CD14-positive monocyte (primary cell): ENCODE measurements around the gene C5orf63. TPM values are rescaled to one million over a fixed set of nuclear protein-coding genes. Genes with fewer than 3 reads are reported as not detected.

ENCODE experiments used
- DNase-seq, 3 donors: peaks; one replicate each; pipeline ENCODE4 v3.0.0-alpha.2; 2011 to 2022
- H2AFZ ChIP-seq: 2 replicates; pipeline ENCODE4 v1.6.0; 2012; ENCODE audit warnings: mild to moderate bottlenecking, low read depth, low read length, inconsistent platforms; ENCODE audit not compliant: insufficient read depth, poor library complexity, severe bottlenecking
- H3K27ac ChIP-seq, 2 donors: 1 replicate in 1 of 2; 2 replicates in 1 of 2; pipeline ENCODE4 v1.5.1; 2012 to 2013; ENCODE audit warnings: low read length in 2 of 2, control low read depth in 1 of 2, inconsistent platforms in 1 of 2, low read depth in 1 of 2, mild to moderate bottlenecking in 1 of 2
- H3K27me3 ChIP-seq, 2 donors: one replicate each; pipeline versions ENCODE4 v1.6.0 to v1.6.1; 2011 to 2013; ENCODE audit warnings: low read length in 2 of 2; ENCODE audit not compliant: control insufficient read depth in 2 of 2, insufficient read depth in 2 of 2
- H3K36me3 ChIP-seq, 2 donors: replicated peaks in 1 of 2; 1 replicate in 1 of 2; 2 replicates in 1 of 2; pipeline versions ENCODE4 v1.5.1 to v1.6.1; 2012 to 2013; ENCODE audit warnings: low read length in 2 of 2, control low read depth in 1 of 2, inconsistent platforms in 1 of 2, mild to moderate bottlenecking in 1 of 2; ENCODE audit not compliant: insufficient read depth in 2 of 2, control insufficient read depth in 1 of 2
- H3K4me1 ChIP-seq, 2 donors: 1 replicate in 1 of 2; 2 replicates in 1 of 2; pipeline versions ENCODE4 v1.5.1 to v1.6.1; 2012 to 2013; ENCODE audit warnings: low read length in 2 of 2, control low read depth in 1 of 2, inconsistent platforms in 1 of 2, mild to moderate bottlenecking in 1 of 2, moderate library complexity in 1 of 2; ENCODE audit not compliant: insufficient read depth in 2 of 2, control insufficient read depth in 1 of 2
- H3K4me2 ChIP-seq: replicated peaks from 2 replicates; pipeline ENCODE3; 2012; ENCODE audit warnings: low read length, moderate library complexity, mild to moderate bottlenecking; ENCODE audit not compliant: poor library complexity, severe bottlenecking; ENCODE audit errors: extremely low read depth
- H3K4me3 ChIP-seq, 3 experiments: fragments of 200-600 bp in 1 of 3; sonication (generic) in 1 of 3; replicated peaks in 1 of 3; 1 replicate in 2 of 3; 2 replicates in 1 of 3; pipeline ENCODE4 v1.5.1; 2011 to 2013; ENCODE audit warnings: low read length in 3 of 3, mild to moderate bottlenecking in 3 of 3, control low read depth in 2 of 3, low read depth in 2 of 3, inconsistent platforms in 1 of 3, moderate library complexity in 1 of 3
- H3K79me2 ChIP-seq: 2 replicates; pipeline ENCODE4 v1.6.0; 2012; ENCODE audit warnings: mild to moderate bottlenecking, control low read depth, inconsistent platforms, low read length, moderate library complexity; ENCODE audit not compliant: insufficient read depth
- H3K9ac ChIP-seq: 2 replicates; pipeline ENCODE4 v1.6.0; 2017; ENCODE audit warnings: low read length, mild to moderate bottlenecking; ENCODE audit not compliant: insufficient read depth, poor library complexity, severe bottlenecking
- H3K9me3 ChIP-seq, 2 donors: replicated peaks in 1 of 2; 1 replicate in 1 of 2; 2 replicates in 1 of 2; pipeline versions ENCODE4 v1.5.1 to v1.6.1; 2012 to 2013; ENCODE audit warnings: low read length in 2 of 2, control low read depth in 1 of 2; ENCODE audit not compliant: control insufficient read depth in 1 of 2, insufficient read depth in 1 of 2
- H4K20me1 ChIP-seq: 2 replicates; pipeline ENCODE4 v1.6.0; 2012; ENCODE audit warnings: mild to moderate bottlenecking, low read length, control low read depth, moderate library complexity; ENCODE audit not compliant: insufficient read depth
- H3K27ac Mint-ChIP-seq, 7 donors: one replicate each; pipeline ENCODE4 v1.8.0; 2020; ENCODE audit warnings: mild to moderate bottlenecking in 7 of 7, mixed read lengths in 7 of 7, moderate library complexity in 6 of 7, inconsistent platforms in 2 of 7
- H3K27me3 Mint-ChIP-seq, 3 donors: one replicate each; pipeline ENCODE4 v1.8.0; 2021 to 2022; ENCODE audit warnings: low read depth in 3 of 3, mild to moderate bottlenecking in 3 of 3, mixed read lengths in 3 of 3, moderate library complexity in 3 of 3, inconsistent platforms in 1 of 3
- H3K36me3 Mint-ChIP-seq, 2 donors: one replicate each; pipeline ENCODE4 v1.8.0; 2020; ENCODE audit warnings: mixed read lengths in 2 of 2, inconsistent platforms in 1 of 2, mild to moderate bottlenecking in 1 of 2
- H3K4me1 Mint-ChIP-seq: one replicate; pipeline ENCODE4 v1.8.0; 2020; ENCODE audit warnings: mild to moderate bottlenecking, mixed read lengths
- H3K4me3 Mint-ChIP-seq, 2 donors: one replicate each; pipeline ENCODE4 v1.8.0; 2020; ENCODE audit warnings: mild to moderate bottlenecking in 2 of 2, mixed read lengths in 2 of 2, moderate library complexity in 1 of 2
- H3K9me3 Mint-ChIP-seq, 7 donors: one replicate each; pipeline ENCODE4 v1.8.0; 2020 to 2022; ENCODE audit warnings: mixed read lengths in 7 of 7, mild to moderate bottlenecking in 6 of 7, moderate library complexity in 6 of 7, inconsistent platforms in 2 of 7
- CTCF ChIP-seq: fragments of 200-600 bp; IDR thresholded peaks from one replicate; pipeline ENCODE4 v1.8.0; 2022; ENCODE audit warnings: antibody characterized with exemption, mild to moderate bottlenecking
- WGBS: methylation state at CpG from one replicate; pipeline ENCODE4 v1.1.5; 2013; ENCODE audit warnings: missing lambda C conversion rate; ENCODE audit not compliant: insufficient coverage; 5-methylcytosine and 5-hydroxymethylcytosine counted together
- intact Hi-C, 2 donors: fragments of 100-400 bp; cut with micrococcal nuclease; formaldehyde crosslinking; loops; one replicate each; pipeline versions ENCODE4 v1.15.0 to v1.15.1; 2023
- polyA plus RNA-seq, 3 donors: library from polyadenylated mRNA; depleted of rRNA in 1 of 3; unstranded in 2 of 3; stranded (reverse) in 1 of 3; fragments of 300-500 nt in 2 of 3; fragments of >200 nt in 1 of 3; fragmentation: Illumina TruSeq in 2 of 3; gene quantifications; 1 replicate in 2 of 3; 2 replicates in 1 of 3; pipeline ENCODE4 v1.2.3, GENCODE V29; 2012 to 2021

Gene C5orf63
- polyA plus RNA-seq, 3 donors: 0.27 to 1.5 TPM; not detected in 1

GRCh38 chr5:127088251-127088650, 14.9 kb upstream of the C5orf63 start:
- Histone ChIP-seq H3K79me2 (no peaks in the 10 kb centered on the region), H3K4me3 (no peak overlapping the region), H3K9me3 (no peaks in the 10 kb centered on the region), H3K4me1 (no peaks in the 10 kb centered on the region), H3K27me3 (no peaks in the 10 kb centered on the region), H3K27ac (no peak overlapping the region), H3K9ac (no peak overlapping the region), H3K4me2 (no peak overlapping the region), H3K36me3 (no peaks in the 10 kb centered on the region), H2AFZ (no peak overlapping the region), H4K20me1 (no peaks in the 10 kb centered on the region)
- no peaks in the 10 kb centered on the region for H3K36me3 Mint-ChIP-seq
- H3K27me3 Mint-ChIP-seq: peaks cover 0 to 4% (median 0%) of the 10 kb centered on the region in 3 donors
- intact Hi-C loops: no loop called here
- peak in 2 of 3 donors; percentile 14 to 40 for DNase-seq
- peaks cover 9% of the 10 kb centered on the region for H3K4me1 Mint-ChIP-seq
- TF ChIP-seq CTCF: no peak
- no CpG with 5 or more reads among the region's 1 CpG for WGBS
- H3K4me3 Mint-ChIP-seq: no peak overlapping the region
- H3K27ac Mint-ChIP-seq: no peak overlapping the region
- H3K9me3 Mint-ChIP-seq: no peaks in the 10 kb centered on the region

- no peaks in the 10 kb centered on the region for H3K9me3 Mint-ChIP-seq
- no peaks in the 10 kb centered on the region for H4K20me1 ChIP-seq
- no peak overlapping the region for H3K27ac ChIP-seq
- H3K4me3 ChIP-seq: no peak overlapping the region
- H3K27ac Mint-ChIP-seq: no peak overlapping the region
- H3K9me3 ChIP-seq: no peaks in the 10 kb centered on the region
- no peak overlapping the region for H3K4me3 Mint-ChIP-seq
- H2AFZ ChIP-seq: no peak overlapping the region
- no peaks in the 10 kb centered on the region for H3K36me3 Mint-ChIP-seq
- DNase-seq: no peak
- intact Hi-C loops: no loop called here
- no peak for TF ChIP-seq CTCF
- no peaks in the 10 kb centered on the region for H3K36me3 ChIP-seq
- peaks cover 9% of the 10 kb centered on the region for H3K4me1 Mint-ChIP-seq
- H3K27me3 ChIP-seq: no peaks in the 10 kb centered on the region
- no CpG with 5 or more reads among the region's 2 CpGs for WGBS
- H3K4me1 ChIP-seq: no peaks in the 10 kb centered on the region
- H3K27me3 Mint-ChIP-seq: peaks cover 0 to 2% (median 0%) of the 10 kb centered on the region in 3 donors
- H3K79me2 ChIP-seq: no peaks in the 10 kb centered on the region
- no peak overlapping the region for H3K9ac ChIP-seq
- H3K4me2 ChIP-seq: no peak overlapping the region
Observed at GRCh38 chr5:127086589-127086988, 13.3 kb upstream of the C5orf63 start.
